CD4-positive, alpha-beta T cell treated with Interferon gamma for 1 hour (primary cell): ENCODE results near the gene ZNF205.
"Not testable (repeated sequence)": the region's sequence is repeated elsewhere in the genome, so short reads cannot be mapped to it uniquely, and the experiment has no call there.

Experiments
- DNase-seq: peaks from one replicate; pipeline ENCODE4 v3.0.0-alpha.2; 2020

ZNF205 gene

GRCh38 chr16:3150346-3151218 is 38.2 kb downstream of the ZNF205 start:
- peak; percentile 96 for DNase-seq

- DNase-seq, result peak; percentile 11
These were observed 39.6 kb downstream of the ZNF205 start for GRCh38 chr16:3152027-3152276.

GRCh38 chr16:3152277-3152990 is 40.0 kb downstream of the ZNF205 start:
- DNase-seq, result peak; percentile 81

GRCh38 chr16:3152991-3153368 is 40.6 kb downstream of the ZNF205 start:
- no peak for DNase-seq

GRCh38 chr16:3155181-3155580 is 42.8 kb downstream of the ZNF205 start:
- DNase-seq, result no peak

- no peak for DNase-seq
These were observed 43.6 kb downstream of the ZNF205 start for GRCh38 chr16:3155972-3156371.

GRCh38 chr16:3157229-3158025 is 45.0 kb downstream of the ZNF205 start:
- peak; percentile 80 for DNase-seq

- no peak for DNase-seq
These were observed 45.7 kb downstream of the ZNF205 start for GRCh38 chr16:3158026-3158509.

GRCh38 chr16:3158510-3159314 is 46.3 kb downstream of the ZNF205 start:
- DNase-seq, result peak; percentile 92

GRCh38 chr16:3161235-3162018 is 49.0 kb downstream of the ZNF205 start:
- no peak for DNase-seq

- no peak for DNase-seq
These were observed 52.0 kb downstream of the ZNF205 start for GRCh38 chr16:3164121-3164991.

- no peak for DNase-seq
These were observed 52.9 kb downstream of the ZNF205 start for GRCh38 chr16:3165111-3165822.

- DNase-seq, result no peak
These were observed 54.1 kb downstream of the ZNF205 start for GRCh38 chr16:3166505-3166886.

- DNase-seq, result not testable (repeated sequence)
These were observed 56.3 kb downstream of the ZNF205 start for GRCh38 chr16:3168729-3169128.
